Cardiac septum (tissue), 1 donor: ENCODE data around the gene TEFM. TPM values are rescaled to one million over a fixed set of nuclear protein-coding genes. Genes with fewer than 3 reads are reported as not detected.
"Not testable (repeated sequence)": the region's sequence is repeated elsewhere in the genome, so short reads cannot be mapped to it uniquely, and the experiment has no call there.

Experiments used
- DNase-seq: peaks from one replicate; pipeline ENCODE4 v3.0.0-alpha.2; 2020; ENCODE audit warnings: low spot score
- intact Hi-C: fragments of 100-400 bp; cut with DNase I; formaldehyde crosslinking; loops from one replicate; pipeline ENCODE4 v1.14.0; 2022
- long read RNA-seq: library from polyadenylated mRNA; unstranded; transcript quantifications from one replicate; pipeline ENCODE4 v2.0.0, GENCODE V29; 2021
- total RNA-seq: library from RNA; stranded (reverse); fragmentation: NEBNext Ultra II Directional; extraction: Animal tissue kit (Norgen Biotek cat#: 25700); gene quantifications from one replicate; pipeline ENCODE4 v1.2.1, GENCODE V29; 2021
- donor health status: DM: no; HTN: no; CAD: no.

The TEFM gene, protein sequence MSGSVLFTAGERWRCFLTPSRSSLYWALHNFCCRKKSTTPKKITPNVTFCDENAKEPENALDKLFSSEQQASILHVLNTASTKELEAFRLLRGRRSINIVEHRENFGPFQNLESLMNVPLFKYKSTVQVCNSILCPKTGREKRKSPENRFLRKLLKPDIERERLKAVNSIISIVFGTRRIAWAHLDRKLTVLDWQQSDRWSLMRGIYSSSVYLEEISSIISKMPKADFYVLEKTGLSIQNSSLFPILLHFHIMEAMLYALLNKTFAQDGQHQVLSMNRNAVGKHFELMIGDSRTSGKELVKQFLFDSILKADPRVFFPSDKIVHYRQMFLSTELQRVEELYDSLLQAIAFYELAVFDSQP
- 12.0 TPM for total RNA-seq
- long read RNA-seq, partial matches to known transcripts: 0 of 5 reads
- long read RNA-seq, other reads (novel, unspliced or antisense): 1 of 5 reads

DNA sequence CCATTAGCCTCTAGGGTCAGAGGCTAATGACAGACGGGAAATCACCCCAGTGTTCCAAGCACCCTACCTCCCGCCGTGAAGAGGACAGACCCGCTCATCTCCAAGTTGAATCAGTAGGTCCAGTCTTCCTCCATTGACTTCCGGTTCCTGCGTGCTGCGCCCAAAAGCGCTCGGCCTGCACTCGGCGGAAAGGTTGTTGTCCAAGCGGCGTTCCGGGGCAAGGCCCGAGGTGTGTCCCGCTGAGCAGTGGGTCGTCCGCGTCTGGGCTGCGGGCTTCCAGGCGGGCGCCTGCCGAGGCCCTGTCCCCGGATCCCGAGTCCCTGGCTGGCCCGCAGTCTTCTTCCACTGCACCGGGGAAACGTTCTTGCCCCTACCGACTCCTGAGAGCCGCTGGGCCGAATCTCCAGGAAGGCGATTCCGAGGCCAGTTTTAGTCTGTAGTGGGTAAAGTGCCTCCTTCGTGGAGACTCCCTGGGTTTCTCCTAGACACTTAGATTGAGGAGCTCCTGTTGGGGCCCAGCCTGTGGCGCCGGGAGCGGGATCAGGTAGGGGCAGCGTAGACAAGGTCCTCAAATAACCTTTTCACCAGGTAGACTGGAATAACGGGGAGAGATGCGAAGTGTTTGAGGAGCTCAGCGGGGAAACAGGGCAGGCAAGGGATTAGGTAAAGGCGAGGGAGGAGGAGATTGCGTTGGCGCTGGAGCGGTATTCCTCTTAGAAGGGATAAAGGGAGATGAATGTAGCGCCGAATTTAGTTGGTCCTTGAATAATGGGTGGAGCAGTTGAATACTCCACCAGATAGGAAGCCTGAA, at the start of gene TEFM:
TSS of gene TEFM (minus strand) at position 138 of the 811 bp plus-strand sequence. CDS start at position 98, 40 bp downstream.
- intact Hi-C loops: loop anchor here (5.0 kb wide), 1 partner anchor 66 kb away; the partner anchor contains the start of gene RNF135

DNA sequence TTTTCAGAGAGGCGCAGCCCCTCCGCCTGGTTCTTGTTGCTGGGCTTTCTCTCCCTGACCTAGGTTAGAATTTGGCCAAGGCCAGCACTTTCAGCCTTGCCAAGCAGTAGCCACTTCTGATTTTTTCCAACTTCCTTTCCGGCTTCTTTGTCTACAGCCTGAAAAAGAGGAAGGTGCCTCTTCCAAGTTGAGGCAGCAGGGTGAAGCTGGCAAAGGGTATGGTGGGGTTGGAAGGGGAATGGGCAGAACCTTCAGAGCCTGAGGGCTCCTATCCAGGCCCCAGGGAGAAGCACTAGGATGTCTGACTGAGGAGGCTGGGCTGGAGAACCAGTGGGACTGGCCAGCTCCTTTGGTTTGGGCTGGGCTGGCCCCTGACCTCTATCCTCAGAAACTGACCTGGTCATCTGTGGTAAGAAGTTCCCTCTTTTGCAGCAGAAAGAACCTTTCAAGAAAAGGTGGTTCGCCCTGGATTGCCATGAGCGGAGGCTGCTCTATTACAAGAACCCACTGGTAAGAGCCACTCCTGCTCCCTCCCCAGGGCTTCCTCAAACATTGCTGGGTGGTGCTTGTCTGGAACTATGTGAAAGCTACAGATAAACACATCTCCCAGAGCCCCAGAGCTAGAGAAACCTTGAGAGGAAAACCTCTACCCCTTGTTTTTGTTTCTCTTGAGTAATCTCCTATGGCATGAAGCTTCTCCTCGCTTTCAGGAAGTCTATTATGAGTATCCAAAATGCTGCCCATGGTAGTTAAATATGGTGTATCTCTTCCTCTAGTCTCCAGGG, 48.2 kb upstream of the TEFM start:
- intact Hi-C loops: no loop called here
- DNase-seq: no peak

More for the DNA sequence above, at the start of gene TEFM:
- peak; percentile 96 for DNase-seq

- intact Hi-C loops: no loop called here
- no peak for DNase-seq
Measured at GRCh38 chr17:30952638-30953393, 46.8 kb upstream of the TEFM start.

GRCh38 chr17:30950669-30951399, 44.8 kb upstream of the TEFM start:
- DNase-seq: no peak
- intact Hi-C loops: no loop called here

DNA sequence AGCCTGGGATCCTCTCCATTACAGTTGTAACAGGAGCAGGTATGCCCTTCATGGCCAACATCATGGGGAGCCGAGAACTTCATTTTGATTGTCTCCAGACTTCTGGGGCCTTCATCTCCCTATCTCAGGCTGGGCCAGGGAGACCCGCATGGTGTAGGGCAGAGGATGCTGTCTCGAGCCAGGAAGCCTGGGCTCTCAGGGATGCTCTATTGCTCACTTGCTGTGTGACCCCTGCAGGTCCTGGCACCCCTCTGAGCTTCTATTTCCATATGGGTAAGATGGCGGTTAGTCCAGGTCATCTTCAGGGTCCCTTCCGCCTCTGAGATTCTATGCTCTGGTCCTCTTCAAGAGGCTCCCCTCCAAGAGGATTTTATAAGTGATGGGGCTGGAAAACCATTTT, 44.2 kb upstream of the TEFM start:
- intact Hi-C loops: no loop called here
- no peak for DNase-seq

DNA sequence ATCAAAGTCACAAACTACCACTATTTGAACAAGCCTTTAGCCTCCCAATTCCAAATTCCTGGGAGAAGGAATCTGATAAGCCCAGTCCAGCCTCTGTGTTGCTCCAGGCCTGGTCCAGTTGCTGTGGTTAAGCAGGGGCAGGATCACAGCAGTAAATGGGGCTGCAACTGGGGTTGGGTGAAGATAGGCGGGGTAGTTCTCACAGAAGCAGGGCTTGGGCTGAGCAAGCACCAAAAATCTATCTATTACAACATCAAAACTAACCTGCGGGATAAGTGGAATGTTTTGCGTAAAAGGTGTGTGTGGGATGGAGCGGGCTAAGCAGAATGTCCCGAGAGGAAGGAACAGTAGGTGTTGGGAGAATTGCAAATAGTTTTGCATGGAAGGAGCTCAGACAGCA, 41.8 kb upstream of the TEFM start:
- intact Hi-C loops: no loop called here

DNA sequence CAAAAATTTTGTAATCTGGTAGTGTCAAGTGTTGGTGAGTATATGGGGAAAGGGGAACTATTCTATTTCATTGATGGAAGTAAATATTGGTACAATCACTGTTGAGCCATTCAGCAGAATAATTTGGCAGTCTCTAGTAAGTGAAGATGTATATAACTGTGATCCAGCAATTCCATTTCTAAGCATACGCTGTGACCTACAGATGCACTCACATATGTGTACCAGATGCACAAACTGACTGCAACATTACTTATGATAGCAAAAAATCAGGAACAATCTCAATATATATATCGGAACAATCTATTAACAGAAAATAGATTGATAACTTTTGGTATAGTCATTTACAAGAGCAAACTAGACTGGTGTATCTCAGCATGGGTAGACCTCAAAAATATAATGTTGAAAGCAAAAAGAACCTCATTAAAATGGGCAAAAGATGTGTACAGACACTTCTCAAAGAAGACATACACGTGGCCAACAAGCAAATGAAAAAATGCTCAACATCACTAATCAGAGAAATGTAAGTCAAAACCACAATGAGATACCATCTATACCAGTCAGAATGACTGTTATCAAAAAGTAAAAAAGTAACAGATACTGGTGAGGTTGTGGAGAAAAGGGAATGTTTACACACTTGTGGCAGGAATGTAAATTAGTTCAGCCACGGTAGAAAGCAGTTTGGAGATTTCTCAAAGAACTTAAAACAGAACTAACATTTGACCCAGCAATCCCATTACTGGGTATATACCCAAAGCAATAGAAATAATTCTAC, 36.5 kb upstream of the TEFM start:
- DNase-seq: no peak
- intact Hi-C loops: no loop called here

More for the DNA sequence above, 41.8 kb upstream of the TEFM start:
- no peak for DNase-seq

DNA sequence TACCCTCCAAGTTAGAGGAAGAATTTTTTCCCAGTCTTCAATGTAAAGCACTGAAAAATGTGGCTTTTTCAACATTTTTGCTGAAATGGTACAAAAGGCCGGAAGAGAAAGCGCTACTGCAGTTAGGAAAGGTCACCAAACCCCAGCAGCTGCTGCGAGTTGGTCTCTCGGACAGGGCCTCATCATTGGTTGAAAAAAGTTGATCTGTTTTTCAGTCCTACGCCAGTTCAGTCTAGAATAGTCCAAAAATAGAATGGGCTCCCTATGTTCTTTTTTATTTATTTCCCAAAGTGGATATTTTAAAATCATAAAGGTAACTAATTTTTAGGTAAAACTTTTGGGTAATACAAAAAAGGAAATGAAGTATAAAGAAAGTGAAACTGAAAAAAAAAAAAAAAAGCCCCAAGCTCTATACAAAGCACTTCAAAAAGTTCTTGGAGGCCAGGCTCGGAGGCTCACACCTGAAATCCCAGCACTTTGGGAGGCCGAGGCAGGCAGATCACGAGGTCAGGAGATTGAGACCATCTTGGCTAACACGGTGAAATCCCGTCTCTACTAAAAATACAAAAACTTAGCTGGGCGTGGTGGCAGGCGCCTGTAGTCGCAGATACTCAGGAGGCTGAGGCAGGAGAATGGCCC, 33.1 kb upstream of the TEFM start:
- no peak for DNase-seq

GRCh38 chr17:30933966-30934365, 27.9 kb upstream of the TEFM start:
- no peak for DNase-seq
- intact Hi-C loops: no loop called here

More for the DNA sequence above, 33.1 kb upstream of the TEFM start:
- intact Hi-C loops: no loop called here

- DNase-seq, intact Hi-C loops: not testable (repeated sequence)
Measured at GRCh38 chr17:30931582-30931981, 25.5 kb upstream of the TEFM start.

- intact Hi-C loops: no loop called here
- no peak for DNase-seq
Measured at GRCh38 chr17:30930495-30930894, 24.5 kb upstream of the TEFM start.

- intact Hi-C loops, DNase-seq: not testable (repeated sequence)
Measured at GRCh38 chr17:30929861-30930260, 23.8 kb upstream of the TEFM start.

GRCh38 chr17:30929081-30929633, 23.1 kb upstream of the TEFM start:
- intact Hi-C loops: no loop called here
- DNase-seq: no peak

GRCh38 chr17:30928584-30928983, 22.5 kb upstream of the TEFM start:
- intact Hi-C loops: no loop called here
- DNase-seq: no peak

DNA sequence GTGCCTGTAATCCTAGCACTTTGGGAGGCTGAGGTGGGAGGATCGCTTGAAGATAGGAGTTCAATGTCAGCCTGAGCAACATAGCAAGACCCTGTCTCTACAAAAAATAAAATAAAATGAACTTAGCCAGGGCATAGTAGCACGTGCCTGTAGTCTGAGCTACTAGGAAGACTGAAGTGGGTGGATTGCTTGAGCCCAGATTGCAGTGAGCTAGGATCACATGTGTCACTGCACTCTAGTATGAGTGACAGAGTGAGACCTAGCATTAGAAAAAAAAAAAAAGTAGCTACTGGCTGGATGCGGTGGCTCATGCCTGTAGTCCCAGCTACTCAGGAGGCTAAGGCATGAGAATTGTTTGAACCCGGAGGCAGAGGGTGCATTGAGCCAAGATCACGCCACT, 21.7 kb upstream of the TEFM start:
- intact Hi-C loops: no loop called here
- no peak for DNase-seq

- intact Hi-C loops: no loop called here
- no peak for DNase-seq
Measured at GRCh38 chr17:30926516-30926915, 20.5 kb upstream of the TEFM start.

GRCh38 chr17:30924341-30924740, 18.3 kb upstream of the TEFM start:
- no peak for DNase-seq
- intact Hi-C loops: no loop called here
